ENCODE results near the gene NOL9.
A peak's percentile ranks its signal among the peaks of the same experiment; 100 is the strongest.

NOL9 gene

GRCh38 chr1:6486433-6487011 lies 67.8 kb downstream of the NOL9 start:
- peak; percentile 34 for DNase-seq

DNA sequence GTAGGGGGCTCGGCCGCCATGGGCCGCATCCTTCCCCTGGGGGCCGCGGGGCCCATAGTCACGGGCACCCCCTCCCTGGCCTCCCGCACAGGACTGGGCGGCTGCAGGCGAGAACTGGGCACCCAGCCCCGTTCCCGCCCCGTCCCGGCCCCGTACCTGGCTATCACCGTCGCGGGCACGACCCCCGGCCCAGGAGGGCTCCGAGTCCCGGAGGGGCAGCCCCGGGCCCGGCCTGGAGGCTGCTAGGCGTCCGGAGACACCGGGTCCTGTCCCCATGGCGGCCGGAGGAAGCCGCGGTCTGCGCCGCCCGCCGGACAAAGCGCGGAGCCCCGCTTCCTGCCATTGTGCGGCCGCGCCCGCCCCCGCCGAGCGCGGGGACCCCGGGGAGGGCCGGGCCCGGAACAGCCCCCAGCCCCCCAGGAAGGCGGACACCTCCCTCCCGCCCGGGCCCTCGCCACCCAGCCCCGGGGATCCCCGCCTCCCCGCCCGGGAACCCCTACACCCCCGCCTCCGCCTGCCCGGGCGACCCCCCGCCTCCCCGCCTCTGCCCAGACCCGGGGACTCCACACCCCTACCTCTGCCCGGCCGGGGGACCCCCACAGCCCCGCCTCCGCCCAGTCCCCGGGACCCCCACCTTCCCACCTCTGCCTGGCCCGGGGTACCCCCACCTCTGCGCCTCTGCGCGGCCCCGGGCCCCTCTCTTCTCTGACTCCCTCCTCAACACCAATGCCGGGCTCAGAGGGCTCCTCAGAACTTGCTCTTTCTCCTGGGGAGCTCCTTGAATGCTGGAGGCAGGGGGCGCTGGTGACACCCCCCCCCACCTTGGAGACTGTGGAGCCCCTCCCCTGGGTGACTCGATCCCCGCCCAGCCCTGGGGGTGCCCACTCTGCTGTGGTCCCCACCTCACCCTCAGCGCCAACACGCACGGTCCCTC lies 68.9 kb downstream of the NOL9 start:
- DNase-seq = no peak

GRCh38 chr1:6484826-6485167 lies 69.5 kb downstream of the NOL9 start:
- no peak for DNase-seq

GRCh38 chr1:6483761-6484117 lies 70.6 kb downstream of the NOL9 start:
- no peak for DNase-seq

GRCh38 chr1:6483017-6483760 lies 71.1 kb downstream of the NOL9 start:
- DNase-seq = no peak

DNA sequence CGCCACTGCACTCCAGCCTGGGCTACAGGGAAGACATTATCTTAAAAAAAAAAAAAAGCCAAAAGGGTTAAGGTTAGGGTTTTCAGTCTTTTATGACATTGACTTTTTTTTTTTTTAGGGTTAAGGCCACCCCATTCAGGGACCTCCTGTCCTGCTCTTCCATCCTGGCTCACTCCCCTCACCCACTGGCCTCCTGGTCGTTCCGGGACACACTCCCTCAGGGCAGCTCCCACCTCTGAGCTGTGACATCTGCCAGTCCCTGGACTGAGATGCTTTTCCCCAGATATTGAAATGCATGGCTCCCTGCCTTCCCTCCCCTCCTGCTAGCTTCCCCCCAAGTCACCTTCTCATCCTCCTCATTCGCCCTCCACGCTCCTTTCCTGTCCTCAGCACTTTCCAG lies 72.5 kb downstream of the NOL9 start:
- no peak for DNase-seq

DNA sequence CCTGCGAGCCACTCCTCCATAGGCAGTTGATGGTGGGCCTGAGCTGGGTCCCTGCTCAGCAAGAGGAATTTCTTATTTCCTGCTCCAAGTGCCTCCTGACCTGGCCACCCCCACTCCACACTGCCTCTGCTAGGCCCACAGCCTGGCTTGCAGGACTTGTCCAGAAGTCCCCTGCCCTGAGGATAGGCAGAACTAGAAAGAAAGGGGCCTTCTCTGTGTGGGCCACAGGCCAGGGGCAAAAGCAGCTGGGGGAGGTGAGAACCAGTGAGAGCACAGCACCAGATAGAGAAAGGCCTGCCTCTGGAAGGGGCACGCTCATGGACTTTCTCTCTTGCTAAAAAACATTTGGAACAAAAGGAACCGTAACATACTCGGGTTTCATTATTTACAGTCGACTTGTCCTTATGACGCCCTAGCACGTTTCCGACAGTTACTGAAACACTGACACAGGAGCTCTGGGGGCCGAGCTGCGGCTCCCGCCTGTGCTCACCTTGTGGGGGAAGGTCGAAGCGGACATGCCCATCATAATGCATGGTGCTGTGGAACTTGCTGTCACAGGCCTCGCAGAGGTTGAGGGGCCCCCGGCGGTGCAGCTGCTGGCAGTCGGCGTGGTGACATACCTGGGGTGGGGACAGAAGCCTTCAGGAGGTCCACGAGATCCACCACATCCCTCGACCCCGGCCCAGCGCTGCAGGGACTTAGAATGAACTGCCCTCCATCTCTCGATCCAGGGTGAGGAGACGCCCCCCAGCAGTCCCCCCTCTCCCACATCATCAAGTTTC lies 77.1 kb downstream of the NOL9 start:
- DNase-seq = no peak

- DNase-seq = no peak
Observed at GRCh38 chr1:6476483-6476882, 77.8 kb downstream of the NOL9 start.

GRCh38 chr1:6475381-6476133 lies 78.8 kb downstream of the NOL9 start:
- no peak for DNase-seq

GRCh38 chr1:6474815-6475282 lies 79.5 kb downstream of the NOL9 start:
- DNase-seq = no peak

DNA sequence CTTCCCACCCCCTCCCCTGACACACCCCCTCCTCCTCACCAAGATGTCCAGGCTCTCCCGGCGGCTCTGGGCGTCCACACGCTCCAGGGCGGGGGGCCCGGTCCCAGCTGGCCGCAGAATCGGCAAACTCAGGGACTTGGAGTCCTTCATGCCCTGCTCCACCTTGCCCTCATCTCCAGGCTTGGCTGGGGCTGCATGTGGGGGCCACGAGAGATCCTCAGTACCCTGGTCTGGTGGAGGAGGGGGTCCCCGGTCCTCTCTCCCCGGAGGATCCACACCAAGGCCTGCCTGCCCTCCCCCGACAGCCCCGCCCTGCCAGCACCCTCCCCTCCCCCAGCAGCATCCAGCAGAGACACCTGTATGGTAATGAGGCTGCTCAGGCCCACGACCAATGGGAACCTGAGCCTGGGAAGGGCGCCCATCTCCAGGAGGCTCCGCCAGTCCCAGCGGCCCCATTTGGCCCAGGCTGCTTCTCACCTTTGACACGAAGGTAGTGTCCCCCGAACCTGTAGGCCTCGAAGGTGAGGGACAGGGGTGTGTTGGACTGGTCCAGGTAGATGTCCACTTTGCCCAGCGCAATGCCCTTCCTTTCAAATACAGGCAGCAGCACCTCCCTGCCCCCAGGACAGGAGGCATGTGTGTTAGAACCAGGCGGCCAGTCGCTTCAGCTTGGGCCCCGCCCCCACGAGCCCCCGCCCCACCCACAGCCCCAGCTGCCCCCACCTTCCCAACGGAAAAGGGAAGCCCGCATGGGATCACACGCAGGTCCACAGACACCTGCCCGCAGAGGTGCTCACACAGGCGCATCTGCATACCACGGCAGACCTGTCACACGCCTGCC lies 80.1 kb downstream of the NOL9 start:
- DNase-seq = no peak

DNA sequence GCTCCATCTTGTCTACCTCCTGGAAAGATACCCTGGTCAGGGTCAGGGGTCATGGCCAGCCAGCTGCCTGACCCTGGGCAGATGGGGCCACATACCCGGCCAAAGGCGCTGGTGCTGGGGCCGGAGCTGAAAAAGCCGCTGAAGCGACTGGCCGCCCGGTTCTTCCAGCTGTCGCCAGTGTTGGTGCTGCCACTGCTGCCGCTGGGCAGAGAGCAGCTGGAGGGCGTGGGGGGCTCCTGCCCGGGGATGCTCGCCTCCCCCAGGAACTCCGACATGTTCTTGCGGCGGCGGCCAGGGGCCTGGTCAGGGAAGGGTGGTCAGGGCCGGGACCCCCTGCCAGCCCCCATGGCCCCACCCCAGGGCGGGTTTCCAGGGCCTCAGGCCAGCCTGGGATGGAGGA lies 81.2 kb downstream of the NOL9 start:
- no peak for DNase-seq

GRCh38 chr1:6472391-6472790 lies 81.9 kb downstream of the NOL9 start:
- DNase-seq = no peak

DNA sequence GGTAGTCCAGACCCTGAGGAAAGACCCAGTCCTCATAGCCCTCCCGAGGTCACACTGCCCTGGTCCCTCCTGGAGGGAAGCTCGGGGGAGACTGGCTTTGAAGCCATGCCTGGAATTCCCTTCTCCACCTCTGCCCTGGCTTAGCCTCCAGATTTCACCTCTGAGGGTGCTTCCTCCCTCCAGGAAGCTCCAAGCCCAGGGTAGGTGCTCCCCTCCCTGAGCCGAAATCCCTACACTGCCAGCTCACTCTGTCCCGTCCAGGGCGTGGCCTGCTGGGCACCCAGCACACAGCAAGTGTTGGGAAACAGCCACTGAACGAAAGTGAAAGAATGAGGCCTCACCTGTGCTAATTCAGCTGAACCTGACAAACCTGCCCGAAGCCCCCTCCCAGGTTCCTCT lies 82.3 kb downstream of the NOL9 start:
- no peak for DNase-seq

All from GOT3 (cell line).